ENCODE results near the gene PNRC2. TPM values are rescaled to one million over a fixed set of nuclear protein-coding genes. Genes with fewer than 3 reads are reported as not detected.

PNRC2 gene
- total and polyA plus RNA-seq, 2 of the 13 experiments (the other 11 are each of a cell fraction or from before 2014, with no cell fraction given) = 74.9 to 97.5 TPM

DNA sequence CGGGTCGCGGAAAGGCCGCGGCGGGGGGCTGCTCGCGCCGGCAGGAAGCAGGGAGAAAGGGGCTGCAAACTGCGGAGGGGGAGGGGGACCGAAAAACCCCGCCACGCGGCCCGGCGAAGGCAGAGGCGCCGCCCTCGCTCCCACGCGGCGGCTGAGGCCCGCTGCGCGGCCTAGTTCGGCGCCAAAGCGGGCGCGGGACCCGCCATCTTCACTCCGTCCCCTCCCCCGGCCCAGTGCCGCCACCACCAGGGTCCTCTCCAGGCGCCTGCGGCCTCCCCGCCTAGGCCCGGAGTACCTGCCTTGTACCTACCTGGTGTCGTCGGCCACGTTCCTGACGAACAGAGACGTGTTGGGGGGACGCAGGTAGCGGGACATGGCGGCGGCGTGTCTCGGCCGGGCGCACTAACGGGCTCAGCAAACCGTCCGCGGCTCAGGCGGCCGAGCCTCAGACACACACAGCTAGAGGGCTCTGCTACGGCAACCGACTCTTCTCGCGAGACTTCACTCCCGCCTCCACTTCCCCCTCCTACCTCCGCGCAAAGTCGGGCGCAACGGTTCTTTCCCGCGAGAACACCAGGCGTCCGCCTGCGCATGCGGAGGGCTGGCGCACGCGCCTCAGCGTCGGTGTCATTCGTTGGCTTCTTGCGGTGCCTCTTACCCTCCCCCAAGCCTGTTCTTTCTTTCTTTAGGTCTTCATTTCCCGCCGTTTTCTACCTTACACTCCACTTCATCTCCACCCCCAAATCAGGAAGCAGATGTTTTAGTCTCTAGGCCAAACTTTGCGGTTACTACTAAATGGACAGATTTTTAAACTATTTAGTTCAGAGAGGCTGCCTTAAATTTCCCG is 20.5 kb downstream of the PNRC2 start, which contains the start of gene SRSF10 (continued):
- TF ChIP-seq ZNF800 (CRISPR knock-in tag; IDR thresholded peaks at IDR 0.05) (peak; percentile 48; the same call in 1 of the 2 replicates), FIP1L1 (IDR thresholded peaks at IDR 0.05; ENCODE audit: borderline replicate concordance, insufficient read depth, low read depth, low read length) (peak; percentile 97), ZNF510 (CRISPR knock-in tag; IDR thresholded peaks at IDR 0.05; ENCODE audit: low read depth) (peak; percentile 91; the same call in 1 of the 2 replicates), ZNF703 (CRISPR knock-in tag; IDR thresholded peaks at IDR 0.05; ENCODE audit: borderline replicate concordance) (peak; percentile 88; the same call in 1 of the 2 replicates), HDAC2 (CRISPR knock-in tag; IDR thresholded peaks at IDR 0.05) (peak; percentile 62; the same call in 1 of the 2 replicates), SRSF4 (IDR thresholded peaks at IDR 0.05; ENCODE audit: low read depth, low read length, poor library complexity, severe bottlenecking) (no peak), ZC3H4 (CRISPR knock-in tag; IDR thresholded peaks at IDR 0.05; ENCODE audit: borderline replicate concordance) (no peak), FOXC1 (CRISPR knock-in tag; IDR thresholded peaks at IDR 0.05; ENCODE audit: borderline replicate concordance) (peak; percentile 69; the same call in 1 of the 2 replicates), TFDP1 (CRISPR knock-in tag; IDR thresholded peaks at IDR 0.05; ENCODE audit: borderline replicate concordance) (peak; percentile 98), ATF1 (CRISPR knock-in tag; IDR thresholded peaks at IDR 0.05) (no peak), GABPA (IDR thresholded peaks at IDR 0.05; ENCODE audit: low read depth, low read length) (no peak), GABPA (CRISPR knock-in tag; IDR thresholded peaks at IDR 0.05; ENCODE audit: low read depth) (peak; percentile 58; the same call in 1 of the 2 replicates), CREBL2 (CRISPR knock-in tag; IDR thresholded peaks at IDR 0.05; ENCODE audit: borderline replicate concordance) (peak; percentile 71; the same call in 1 of the 2 replicates), ZNF10 (CRISPR knock-in tag; IDR thresholded peaks at IDR 0.05; ENCODE audit: borderline replicate concordance, low read depth) (no peak), ZSCAN31 (CRISPR knock-in tag; IDR thresholded peaks at IDR 0.05; ENCODE audit: low read depth) (peak; percentile 83), PAF1 (CRISPR knock-in tag; IDR thresholded peaks at IDR 0.05) (no peak), CCDC6 (CRISPR knock-in tag; IDR thresholded peaks at IDR 0.05) (peak; percentile 92)
- TF ChIP-seq, protein P1, sequence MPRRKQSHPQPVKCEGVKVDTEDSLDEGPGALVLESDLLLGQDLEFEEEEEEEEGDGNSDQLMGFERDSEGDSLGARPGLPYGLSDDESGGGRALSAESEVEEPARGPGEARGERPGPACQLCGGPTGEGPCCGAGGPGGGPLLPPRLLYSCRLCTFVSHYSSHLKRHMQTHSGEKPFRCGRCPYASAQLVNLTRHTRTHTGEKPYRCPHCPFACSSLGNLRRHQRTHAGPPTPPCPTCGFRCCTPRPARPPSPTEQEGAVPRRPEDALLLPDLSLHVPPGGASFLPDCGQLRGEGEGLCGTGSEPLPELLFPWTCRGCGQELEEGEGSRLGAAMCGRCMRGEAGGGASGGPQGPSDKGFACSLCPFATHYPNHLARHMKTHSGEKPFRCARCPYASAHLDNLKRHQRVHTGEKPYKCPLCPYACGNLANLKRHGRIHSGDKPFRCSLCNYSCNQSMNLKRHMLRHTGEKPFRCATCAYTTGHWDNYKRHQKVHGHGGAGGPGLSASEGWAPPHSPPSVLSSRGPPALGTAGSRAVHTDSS (CRISPR knock-in tag; conservative IDR thresholded peaks at IDR 0.05) = no peak
